NOMO-1 treated with DMSO at 0.1 percent for 48 hours (cell line): Measurements from ENCODE around the gene PCBP3.

ENCODE experiments used
- DNase-seq: peaks from one replicate; lab custom pipeline; 2025; ENCODE audit not compliant: unreplicated experiment; lab: John Stamatoyannopoulos, UW

The PCBP3 gene

DNA sequence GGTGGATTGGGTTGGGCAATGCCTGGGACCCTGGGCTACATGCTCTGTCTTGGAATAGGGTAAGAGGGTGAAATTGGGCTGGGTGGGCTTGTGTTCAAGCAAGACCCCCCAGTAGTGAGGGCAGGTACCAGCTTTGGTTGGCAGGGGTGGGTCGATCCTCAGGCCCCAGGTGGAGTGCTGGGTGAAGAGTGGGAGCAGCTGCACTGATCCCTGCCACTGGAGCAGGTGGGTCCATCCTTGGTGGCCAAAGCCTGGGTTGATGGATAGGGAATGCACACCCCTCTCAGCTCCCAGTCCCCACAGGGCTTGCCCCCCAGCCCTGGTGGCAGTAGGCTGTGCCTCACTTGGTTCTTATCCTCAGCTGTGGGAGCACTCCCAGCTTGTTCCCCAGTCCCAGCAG lies 135.2 kb downstream of the PCBP3 start:
- DNase-seq: no peak

DNA sequence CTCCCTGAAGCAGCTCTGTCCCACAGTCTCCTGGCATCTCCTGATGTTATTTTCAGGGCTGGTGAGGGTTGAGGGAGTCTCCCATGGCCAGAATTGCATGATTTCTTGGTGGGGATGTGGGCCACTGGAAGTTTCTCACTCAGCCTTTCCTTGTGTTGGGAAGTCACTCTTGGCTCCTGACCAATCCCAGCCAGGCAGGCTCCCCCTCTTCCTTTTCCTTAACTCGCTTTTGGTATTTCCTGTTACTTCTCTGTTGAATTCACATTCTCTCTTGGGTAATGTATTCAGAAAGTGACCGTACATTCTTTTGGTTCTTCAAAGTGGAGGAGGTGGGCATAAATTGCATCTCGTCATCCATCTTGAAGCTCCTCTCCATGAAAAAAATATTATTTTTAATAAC lies 135.7 kb downstream of the PCBP3 start:
- DNase-seq: no peak

DNA sequence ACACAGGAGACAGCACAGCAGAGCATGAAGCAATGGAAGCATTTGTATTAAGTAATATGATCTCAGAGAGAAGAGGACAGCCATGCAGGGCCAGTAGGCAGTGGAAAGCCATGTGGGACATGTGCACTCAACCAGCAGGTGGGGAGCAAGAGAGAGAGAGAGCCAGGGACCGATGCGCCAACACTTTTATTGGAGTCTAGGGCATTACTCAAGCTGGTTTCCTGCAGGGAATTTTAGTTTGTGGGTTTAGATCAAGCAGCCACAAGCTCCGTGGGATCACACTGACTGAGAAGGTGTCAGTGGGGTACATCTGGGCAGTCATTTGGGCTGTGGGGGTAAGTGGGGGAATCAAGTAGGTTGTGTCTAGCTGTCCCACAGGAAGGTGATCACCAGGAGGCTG lies 137.1 kb downstream of the PCBP3 start:
- no peak for DNase-seq

DNA sequence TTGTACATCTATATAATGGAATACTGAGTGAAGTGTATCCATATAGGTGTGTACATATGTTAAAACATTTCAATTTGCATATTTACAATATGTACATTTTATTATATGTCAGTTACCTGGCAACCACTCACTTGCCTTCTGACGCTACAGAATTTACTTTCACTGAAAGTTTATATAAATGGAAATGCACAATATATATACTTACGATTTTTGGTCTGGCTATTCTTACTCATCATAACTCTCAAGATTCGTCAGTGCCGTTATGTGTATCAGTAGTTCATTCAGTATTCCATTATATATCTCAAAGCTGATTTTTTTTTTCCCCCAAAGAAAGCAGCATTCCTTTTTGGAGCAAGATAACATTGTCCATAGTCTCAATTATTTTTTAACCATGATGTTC lies 138.2 kb downstream of the PCBP3 start:
- DNase-seq: no peak

DNA sequence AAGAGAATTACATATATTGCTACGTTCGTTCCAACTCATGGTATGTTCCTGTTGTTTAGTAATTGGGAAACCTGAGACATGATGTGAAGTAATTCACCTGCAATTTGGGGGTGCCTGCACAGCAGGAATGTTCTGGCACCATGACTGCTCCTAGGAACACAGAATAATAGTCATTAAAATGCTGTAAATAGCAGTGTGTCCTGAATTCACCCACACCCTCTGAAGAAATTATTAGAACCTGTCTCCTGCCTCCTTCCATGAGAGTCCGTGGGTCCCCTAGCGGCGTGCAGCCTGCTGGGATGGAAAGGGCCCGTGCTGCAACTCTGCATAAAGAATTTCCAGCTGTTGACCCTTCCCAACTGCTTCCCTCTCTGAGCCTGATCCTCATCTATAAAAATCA lies 143.1 kb downstream of the PCBP3 start:
- DNase-seq: no peak

GRCh38 chr21:45787371-45787770 lies 143.8 kb downstream of the PCBP3 start:
- DNase-seq: no peak

DNA sequence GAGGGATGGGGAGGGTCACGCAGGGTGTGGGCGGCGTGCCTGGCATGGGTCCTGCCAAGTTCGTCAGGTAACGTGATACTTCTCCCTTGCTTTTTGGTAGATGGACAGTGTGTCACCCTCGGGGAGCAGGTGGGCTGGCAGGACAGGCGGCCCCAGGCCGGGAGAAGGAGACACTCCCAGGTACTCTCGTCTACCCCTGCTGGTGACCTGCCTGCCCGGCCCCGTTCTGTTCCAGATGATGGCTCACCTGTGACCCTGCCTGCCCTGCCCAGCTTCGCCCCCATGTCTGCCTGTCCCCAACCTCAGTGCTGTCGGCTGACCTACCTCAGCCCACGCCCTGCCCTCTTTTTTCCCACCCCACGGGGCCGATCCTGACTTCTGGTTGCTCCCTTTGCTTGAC lies 144.7 kb downstream of the PCBP3 start:
- DNase-seq: no peak

GRCh38 chr21:45788637-45789506 lies 145.3 kb downstream of the PCBP3 start:
- DNase-seq: no peak

DNA sequence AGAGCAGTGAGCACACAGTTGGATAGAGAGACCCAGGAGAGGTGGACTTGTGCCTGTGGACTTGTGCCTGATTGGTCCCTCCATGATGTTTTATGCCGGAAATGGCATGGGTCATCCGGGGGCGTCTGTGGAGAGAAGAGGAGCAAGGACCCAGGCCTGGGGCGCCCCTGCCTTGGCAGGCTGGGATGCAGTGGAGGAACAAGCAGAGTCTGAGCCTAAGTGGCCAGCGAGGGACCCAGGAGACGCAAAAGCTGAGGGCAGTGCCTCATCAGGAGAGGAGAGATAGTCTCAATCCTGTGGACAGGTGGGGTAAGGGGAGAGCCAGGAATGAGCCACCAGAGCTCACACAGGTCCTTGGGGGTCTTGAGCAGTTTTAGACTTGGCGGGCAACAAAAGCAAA lies 146.9 kb downstream of the PCBP3 start:
- DNase-seq: no peak

DNA sequence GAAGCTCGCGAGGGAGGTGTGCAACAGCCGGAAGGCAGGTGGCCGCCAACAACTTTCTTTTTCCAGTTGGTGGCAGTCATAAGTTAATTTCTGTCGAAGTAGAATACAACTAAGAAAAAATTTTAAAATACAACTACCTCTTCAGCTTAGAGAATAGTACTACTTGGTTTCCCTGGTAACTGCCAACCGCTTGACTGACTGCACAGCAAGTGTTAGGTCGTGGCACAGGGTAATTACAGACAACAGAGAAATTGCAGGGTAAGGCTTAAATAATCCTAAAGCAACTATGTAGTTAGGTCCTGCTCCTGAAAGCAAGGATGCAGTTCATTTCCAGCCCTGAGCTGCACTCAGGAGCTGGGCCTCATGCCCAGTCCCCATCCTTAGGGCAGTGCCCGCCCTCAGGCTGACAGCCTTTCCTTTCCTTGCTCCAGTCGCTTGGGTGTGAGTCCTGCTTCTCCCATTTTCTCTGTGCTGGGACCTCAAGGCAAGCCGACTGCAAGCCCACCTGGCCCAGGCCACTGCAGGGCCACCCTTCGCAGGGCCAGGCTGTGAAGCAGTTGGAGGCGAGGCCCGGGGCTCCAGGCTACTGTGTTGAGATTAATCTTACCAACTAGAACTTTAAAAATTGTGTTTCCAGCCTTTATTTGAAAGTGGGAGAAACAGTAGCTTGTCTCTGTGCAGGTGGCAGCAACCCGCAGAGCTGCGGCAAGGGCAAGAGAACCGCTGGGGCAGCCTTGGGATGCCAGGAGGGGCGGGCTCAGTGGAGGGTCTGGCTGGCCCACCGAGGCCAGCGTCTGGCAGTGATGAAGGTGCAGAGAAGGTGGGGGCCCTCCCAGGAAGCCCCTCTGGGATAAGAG lies 148.3 kb downstream of the PCBP3 start:
- DNase-seq: no peak

DNA sequence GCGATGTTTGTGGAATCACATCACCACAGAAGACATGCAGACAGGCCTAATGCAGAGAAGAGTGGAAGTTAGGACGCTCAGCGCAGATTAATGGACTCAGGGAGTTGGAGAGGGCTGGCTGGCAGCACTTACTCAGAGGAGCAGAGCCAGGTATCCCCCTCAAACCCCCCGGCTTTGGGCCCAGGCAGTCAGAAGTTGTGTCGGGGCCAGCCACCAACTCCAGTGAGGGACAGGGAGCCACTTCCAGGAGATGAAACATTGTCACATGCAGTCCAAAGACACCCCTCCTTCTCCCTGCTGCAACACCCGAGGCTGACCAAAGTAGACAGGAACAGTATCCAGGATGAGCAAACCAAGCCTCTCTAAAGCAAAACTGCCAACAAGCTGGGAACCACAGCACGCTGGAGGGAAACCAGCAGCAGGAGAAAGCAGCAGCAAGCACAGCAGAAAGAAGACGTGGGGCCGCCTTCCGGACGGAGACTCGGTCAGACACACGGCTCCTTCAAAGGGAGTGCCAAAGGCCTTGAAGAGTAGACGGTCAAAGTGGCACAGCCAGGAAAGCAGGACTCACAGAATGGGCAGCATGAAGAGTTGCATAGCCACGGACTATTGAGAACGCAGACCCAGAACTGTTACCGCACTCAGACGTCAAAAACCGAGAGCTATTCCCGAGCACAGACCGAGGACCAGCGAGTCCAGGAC lies 149.3 kb downstream of the PCBP3 start:
- no peak for DNase-seq

DNA sequence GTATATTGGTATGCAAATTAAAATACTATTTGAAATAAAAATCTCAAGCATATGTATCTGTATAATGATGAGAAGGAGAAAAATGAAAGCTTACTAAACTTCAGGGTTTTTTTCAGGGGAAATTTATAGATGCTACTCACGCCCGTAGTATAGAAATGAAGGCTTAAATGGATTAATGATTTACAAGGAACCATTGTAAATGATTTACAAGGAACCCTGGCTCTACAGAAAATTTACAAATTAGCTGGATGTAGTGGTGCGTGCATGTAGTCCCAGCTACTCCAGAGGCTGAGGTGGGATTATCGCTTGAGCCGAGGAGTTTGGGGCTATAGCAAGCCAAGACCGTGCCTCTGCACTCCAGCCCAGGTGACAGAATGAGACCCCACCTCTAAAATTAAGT lies 150.5 kb downstream of the PCBP3 start:
- DNase-seq: no peak

GRCh38 chr21:45796003-45796402 lies 152.5 kb downstream of the PCBP3 start:
- no peak for DNase-seq

GRCh38 chr21:45797338-45797737 lies 153.8 kb downstream of the PCBP3 start:
- no peak for DNase-seq

DNA sequence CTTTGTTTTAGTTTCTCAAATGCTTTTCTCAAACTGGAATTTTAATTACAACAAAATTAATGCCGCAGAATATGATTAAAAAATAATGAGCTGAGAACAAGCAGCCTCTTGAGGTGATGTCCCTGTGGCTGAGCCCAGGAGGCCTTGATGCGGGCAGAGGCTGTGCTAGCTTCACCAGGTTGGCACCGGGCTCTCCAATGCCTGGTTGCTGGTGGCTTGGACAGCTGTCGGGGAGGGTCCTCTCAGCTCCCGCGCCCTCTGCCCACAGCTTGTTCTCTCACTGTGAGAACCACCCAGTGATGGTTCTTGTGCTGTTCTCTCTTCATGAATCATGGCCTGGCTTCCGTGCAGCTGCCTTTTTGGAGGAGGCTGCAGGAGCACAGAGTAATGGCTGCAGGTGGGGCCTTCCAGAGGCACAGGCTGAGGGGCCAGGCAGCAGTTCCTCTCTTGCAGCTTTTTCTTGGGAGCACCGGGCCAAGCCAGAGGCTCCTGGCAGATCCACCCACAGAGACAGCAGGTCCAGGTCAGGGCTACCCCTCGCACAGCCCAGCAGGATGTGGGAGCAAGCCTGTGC lies 156.3 kb downstream of the PCBP3 start:
- no peak for DNase-seq

DNA sequence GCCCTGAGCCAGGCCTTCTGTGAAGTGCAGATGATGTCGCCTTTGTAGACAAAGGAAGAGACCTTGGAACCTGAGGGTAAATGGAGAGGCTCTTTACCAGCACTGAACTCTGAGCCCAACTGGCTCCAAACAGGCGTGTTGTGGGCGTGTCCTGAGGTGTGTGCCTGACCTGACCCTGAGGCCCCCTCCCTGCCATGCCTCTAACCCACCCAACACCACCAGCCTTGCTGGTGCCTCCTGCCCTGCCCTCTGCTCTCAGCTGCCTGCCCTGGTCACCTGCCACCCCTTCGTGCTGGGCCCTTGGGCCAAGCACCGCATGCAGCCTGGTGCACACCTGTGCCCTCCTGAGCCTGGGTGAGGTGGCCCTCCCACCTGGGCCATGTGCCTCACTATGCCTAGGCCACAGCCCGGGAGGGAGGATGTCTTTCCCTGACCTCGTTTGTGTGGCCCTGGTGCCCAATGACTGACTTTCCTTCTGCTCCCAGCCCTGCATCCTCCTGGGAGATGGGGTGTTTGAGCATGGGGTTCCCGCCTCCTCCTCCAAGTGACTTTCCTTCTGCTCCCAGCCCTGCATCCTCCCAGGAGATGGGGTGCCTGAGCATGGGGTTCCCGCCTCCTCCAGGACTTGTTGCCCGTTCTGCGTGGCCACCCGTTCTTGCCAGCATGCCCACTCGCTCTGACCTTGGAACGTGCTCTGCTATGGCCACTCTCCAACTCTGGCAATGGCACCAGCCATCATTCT lies 157.0 kb downstream of the PCBP3 start:
- DNase-seq: no peak

DNA sequence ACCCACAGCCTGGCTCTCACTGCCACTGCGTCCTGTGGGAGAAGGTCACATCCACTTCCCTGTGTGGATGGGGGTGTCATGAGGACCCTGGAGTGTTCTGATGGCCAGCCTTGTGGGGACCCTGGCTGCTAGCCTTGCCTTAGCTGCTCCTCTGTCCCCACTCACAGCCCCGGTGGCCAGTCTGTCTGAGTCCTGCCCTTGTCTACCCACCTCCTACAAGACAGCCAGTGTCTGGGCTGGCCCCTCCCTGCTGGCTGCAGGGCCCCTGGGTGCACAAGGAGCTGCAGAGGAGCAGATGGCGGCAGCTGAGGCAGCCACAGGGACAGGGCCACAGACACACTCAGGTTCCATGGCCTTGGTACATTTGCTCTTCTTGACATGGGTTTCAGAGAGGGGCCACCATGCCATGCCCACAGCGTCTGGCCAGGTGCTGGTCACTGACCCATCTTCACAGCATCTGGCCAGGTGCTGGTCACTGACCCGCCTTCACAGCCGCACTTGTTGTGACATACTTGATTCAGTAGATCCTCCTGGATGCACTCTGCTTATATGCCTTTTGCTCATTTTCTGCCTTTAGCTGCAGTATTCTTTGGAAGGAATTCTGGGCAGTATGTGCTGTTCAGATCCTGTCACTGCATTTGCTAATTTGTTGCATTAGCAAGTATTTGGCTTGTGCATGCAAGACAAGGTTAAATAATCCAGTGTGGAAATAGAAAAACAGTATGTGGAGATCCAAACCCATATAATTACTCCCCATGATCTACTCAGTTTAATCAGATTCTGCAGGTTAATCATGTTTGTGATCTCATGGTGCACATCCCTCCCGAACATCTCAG lies 157.8 kb downstream of the PCBP3 start:
- DNase-seq: no peak

GRCh38 chr21:45801989-45802388 lies 158.5 kb downstream of the PCBP3 start:
- DNase-seq: no peak

GRCh38 chr21:45802425-45802824 lies 158.9 kb downstream of the PCBP3 start:
- no peak for DNase-seq
